GM18868 (cell line): Measurements from ENCODE around the gene HEATR9.
"Not testable (repeated sequence)": the region's sequence is repeated elsewhere in the genome, so short reads cannot be mapped to it uniquely, and the experiment has no call there.

Source experiments
- ATAC-seq: cut with Tn5 transposase; IDR thresholded peaks from one replicate; pipeline ENCODE4 v1.9.1; 2021; ENCODE audit warnings: mild to moderate bottlenecking, moderate library complexity; ENCODE audit not compliant: unreplicated experiment

HEATR9 gene

GRCh38 chr17:35868737-35869136, at the start of gene HEATR9:
Gene HEATR9, minus strand, starts transcription at chr17:35868891. Its CDS starts 149 bp downstream, at chr17:35868742.
- ATAC-seq = no peak

DNA sequence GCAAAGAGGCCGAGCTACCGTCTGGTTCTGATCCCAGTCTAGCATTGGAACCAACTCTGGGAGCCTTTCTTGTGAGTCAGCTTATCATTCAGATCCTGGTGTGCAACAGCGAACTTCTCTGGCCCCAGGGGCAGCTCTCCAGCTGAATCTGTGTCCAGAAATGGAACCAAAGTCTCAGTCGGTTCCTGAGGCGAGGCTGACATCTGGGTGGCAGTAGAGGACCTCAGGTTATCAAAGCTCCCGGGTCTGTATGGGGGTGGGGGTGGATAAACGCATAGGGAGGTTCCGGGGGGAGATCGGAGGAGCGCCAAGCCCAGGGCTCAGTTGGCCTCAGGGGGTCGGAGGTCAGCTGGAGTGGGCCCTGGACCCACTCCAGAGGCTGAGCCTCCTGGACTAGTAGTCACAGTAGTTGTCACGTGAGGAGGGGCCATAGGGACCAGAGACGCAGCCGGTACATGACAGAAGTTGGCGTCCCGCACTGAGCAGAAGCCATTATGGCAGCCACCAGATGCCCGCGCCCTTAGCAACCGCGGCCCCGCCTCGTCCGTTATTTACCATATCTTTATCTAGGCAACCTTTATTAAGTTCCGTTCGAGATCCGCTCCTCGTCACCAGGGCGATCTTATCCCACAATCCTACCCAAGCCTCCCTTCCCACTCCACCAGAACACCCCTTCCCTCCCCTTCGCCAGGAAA, 49.0 kb upstream of the HEATR9 start:
- ATAC-seq = no peak

GRCh38 chr17:35915153-35915964, 46.7 kb upstream of the HEATR9 start:
- ATAC-seq = no peak

- ATAC-seq = no peak
Measured at GRCh38 chr17:35914354-35914753, 45.7 kb upstream of the HEATR9 start.

DNA sequence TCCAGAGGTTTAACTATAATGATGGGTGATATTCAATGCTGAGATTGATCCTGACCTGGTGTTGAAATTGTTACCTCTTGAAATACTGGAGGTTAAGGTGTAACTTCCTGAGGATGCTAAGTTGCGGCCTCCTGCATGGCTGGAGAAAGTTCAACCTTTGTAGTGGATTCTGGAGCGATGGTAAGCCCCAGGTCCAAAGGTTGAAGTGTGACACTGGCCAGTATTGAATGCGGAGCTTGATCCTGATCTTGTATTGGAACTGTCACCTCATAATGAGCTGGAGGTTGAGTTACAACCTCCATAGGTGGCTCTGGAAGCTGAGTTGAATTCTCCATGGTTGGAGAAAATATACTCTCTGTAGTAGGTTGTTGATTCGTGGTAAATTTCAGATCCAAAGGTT, 44.9 kb upstream of the HEATR9 start:
- ATAC-seq = no peak

- no peak for ATAC-seq
Measured at GRCh38 chr17:35912942-35913341, 44.3 kb upstream of the HEATR9 start.

DNA sequence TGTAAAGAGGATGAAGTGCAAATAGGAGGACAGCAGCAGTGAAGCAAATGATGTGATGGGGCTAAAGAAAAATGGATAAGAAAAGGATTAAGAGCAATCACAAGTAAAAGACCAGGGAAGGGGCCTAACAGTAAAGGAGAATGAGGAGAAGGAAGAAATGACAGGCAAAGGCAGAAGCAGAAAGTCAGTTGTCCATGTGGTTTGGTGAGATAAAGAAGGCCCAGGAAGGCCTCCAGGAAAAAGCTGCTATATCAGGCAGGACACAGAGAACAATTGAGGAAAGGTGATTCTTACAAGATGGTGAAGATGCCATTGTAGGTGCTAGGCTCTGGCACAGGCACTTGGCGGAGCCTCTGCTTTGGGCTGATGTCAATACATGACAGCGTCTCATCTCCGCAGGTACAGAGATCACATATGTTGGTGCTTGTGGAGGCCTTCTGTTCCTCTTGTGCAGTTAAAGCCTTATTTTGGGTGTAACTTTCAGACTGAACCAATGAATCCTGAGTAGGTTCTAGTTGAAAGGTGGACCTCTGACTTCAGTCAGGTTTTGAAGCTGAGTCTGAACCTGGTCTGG, 43.7 kb upstream of the HEATR9 start:
- no peak for ATAC-seq

- no peak for ATAC-seq
Measured at GRCh38 chr17:35909408-35909807, 40.7 kb upstream of the HEATR9 start.

DNA sequence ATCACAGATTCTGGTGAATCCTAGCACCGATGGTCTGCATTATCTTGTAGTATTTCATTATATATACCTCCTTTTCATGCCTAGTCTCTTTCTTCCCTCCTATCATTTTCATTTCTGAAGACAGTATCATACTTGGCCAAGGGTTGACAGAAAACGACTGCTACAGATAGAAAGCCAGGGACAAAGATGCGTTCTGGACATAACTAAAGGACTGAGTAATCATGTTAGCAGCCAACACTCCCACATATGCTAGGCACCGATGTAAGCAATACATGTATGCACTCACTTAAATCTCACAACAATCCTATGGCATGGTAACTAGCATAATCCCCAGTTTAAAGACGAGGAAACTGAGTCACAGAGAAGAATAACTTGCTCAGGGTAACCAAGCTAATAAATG, 39.0 kb upstream of the HEATR9 start:
- ATAC-seq = no peak

DNA sequence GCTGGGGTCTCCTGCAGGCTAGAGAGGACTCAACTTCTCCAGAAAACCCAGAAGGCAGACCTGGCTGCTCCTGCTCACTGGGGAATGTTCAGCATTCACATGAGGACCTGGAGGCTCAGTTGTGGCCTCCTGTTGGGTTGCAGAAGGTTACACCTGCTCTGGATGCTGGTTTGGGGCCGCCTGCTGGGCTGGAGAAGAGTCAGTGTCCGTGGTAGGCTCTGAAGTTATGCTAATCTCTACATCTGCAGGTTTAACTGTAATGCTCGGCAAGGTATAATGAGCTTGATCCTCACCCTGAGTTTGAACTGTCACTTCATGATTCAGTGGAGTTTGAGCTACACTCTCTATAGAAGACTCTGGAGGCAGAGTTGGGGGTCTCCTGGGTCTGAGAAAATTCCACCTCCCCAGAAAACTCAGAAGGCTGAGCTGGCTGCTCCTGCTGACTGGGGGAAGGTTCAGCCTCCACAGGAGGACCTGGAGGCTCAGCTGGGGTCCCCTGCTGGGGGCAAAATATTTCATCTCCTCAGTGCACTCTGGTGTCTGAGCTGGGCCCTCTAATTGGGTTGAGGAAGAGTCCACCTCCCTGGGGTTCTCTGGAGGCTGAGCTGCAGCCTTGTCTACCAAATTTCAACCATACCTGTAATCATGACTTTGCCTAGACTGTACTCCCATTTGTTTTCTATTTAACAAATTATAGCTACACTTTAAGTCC, 38.4 kb upstream of the HEATR9 start:
- ATAC-seq = no peak

DNA sequence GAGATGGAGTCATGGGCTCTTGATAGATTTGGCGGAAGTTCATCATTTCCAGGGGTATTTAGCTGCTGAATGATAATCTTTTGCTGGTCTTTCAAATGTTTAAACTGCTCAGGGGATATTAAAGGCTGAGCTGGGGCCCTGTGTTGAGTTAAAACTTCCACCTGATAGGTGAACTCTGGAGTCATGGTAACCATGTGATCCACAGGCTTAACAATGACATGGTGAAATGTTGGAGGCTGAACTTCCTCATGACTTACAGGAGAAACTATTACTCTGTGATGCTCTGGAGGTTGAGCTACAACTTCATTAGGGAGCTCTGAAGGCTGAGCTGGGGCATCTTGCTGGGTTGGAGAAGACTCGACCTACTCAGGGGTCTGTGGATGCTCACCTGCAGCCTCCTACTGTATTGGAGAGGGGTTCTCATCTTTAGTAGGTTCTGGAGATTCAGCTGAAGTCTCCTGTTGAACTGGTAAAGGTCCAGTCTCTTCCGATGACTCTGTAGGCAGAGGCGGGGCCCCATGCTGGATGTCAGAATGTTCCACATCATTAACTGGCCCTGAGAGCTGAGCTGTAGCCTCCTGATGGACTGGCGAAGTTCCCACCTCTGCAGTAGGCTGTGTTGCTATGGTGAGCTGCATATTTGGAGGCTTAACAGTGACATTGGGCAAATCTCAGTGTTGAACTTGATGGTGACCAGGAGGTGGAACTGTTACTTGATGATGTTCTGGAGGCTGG, 37.7 kb upstream of the HEATR9 start:
- ATAC-seq = no peak

DNA sequence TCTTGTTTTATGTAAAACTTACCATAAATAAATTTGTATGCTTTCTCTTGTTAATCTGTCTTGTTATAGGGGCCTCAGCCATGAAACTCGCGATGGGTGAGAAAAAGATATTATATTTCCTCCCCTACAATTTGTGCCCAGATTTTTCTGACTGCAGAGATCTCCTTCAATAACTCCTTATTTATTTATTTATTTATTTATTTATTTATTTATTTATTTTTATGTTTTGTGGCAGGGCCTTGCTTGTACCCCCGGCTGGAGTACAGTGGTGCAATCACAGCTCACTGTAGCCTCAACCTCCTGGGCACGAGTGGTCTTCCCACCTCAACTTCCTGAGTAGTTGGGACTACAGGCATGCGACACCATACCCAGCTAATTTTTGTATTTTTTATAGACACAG, 34.8 kb upstream of the HEATR9 start:
- no peak for ATAC-seq

DNA sequence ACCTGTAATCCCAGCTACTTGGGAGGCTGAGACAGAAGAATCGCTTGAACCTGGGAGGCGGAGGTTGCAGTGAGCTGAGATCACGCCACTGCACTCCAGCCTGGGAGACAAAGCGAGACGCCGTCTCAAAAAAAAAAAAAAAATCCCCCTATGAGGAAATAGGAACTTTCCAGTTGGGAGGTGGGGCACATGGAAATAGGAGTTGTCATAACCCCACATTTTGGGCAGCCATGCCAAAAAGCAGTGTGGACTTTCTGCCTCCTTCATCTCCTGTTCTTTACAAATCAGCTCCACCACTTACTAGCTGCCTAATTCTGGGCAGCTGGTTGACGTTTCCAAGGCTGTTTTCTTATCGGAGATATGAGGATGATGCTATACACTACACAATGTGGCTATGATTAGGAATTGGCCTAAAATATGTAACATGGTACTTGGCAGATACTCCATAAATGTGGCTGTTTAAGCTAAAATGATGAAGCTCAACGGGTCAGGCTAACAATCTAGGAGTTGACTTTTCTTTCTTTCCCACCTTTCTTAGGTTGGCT, 33.0 kb upstream of the HEATR9 start:
- no peak for ATAC-seq

GRCh38 chr17:35900708-35901480, 32.2 kb upstream of the HEATR9 start:
- no peak for ATAC-seq

GRCh38 chr17:35900280-35900679, 31.6 kb upstream of the HEATR9 start:
- ATAC-seq = no peak

- no peak for ATAC-seq
Measured at GRCh38 chr17:35898283-35899070, 29.8 kb upstream of the HEATR9 start.

GRCh38 chr17:35897772-35898171, 29.1 kb upstream of the HEATR9 start:
- not testable (repeated sequence) for ATAC-seq

DNA sequence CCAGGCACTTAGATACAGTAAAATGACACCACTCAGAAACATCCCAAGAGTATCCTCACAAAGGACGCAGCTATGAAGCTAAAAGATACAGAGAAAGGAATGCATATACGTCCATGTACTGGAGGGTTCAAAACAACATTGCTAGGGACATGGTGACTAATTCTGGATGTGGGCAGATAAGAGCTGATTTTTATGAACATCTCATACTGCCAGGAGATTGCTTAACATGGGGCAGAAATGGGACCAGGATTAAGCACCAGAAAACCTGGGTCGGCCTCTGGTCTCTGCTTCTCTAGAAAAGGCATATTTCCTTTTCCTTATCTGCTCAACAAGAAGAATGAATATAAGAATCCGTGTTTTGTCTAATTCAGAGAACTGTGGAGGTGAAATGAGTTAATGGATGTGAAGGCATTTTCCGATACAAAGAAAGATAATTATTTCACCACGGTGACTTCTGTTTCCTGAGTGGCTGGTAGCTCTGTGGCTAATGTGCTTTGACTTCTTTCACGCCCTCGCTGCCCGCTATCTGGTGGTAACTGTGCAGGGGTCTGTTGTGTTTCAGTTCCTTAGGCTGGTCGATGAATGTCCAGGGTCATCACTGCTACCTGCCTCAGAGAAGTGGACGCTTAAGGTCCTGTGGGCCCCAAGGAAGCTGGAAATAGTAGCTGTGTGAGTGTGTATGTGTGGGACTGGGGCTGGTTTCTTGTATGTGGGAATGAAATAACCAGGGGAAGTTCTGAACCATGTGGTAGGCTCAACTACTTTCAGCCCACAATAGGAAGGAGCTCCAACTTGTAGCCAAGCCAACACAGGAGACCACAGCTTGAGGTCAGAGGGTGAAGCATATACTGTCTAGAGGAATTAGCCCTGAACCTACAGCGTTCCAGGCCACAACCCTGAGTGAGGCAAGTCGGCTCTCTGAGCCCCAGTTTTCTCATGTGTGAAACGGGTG, 27.2 kb upstream of the HEATR9 start:
- no peak for ATAC-seq
